ENCODE results near the gene PITPNM1.

PITPNM1 gene

DNA sequence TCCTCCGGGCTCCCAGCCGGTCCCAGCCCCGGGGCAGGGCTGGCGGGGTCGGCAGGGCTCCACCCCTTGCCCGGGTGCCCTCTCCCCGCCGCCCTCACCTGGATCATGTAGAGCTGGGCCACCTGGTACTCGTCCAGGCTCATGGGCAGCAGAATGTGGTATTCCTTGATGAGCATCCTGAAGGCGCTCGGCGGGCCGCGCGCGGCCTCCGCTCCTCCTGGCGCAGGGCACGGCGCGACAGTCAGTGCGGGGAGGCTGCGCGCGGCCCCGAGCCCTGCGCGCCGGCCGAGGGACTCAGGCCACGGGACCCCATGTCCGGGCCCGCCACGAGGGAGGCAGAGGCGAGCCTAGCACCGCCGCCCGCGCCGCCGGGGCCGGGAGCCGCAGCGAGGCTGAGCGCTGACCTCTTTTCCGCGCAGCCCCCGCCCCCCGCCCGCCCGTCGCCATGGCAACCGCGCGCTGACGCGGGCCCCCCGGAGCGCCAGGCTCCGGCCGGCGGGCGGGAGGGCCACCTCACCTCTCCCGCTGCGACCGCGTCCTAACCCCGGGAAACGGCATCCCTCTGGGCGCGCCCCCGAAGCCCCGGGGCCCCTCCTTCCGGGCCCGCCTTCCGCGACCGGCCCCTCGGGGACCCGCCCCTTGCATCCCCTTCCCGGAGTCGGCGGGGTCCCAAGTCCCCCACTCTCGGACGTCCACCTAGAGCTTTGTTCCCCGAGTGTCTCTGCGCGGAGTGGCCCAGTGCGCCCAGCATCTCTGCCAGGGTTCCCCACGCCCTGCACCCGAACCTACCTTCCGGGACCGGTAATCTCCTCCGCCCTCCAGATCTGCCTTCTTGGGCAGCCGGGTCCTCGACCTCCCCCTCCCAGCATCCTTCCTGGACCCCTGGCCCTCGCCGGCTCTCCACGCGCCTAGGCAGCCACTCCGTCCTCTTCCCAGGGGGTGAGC is 886 bp downstream of the PITPNM1 start:
- DNase-seq (ENCODE audit: low read depth in 1 of 2, low spot score in 1 of 2), result no peak

DNA sequence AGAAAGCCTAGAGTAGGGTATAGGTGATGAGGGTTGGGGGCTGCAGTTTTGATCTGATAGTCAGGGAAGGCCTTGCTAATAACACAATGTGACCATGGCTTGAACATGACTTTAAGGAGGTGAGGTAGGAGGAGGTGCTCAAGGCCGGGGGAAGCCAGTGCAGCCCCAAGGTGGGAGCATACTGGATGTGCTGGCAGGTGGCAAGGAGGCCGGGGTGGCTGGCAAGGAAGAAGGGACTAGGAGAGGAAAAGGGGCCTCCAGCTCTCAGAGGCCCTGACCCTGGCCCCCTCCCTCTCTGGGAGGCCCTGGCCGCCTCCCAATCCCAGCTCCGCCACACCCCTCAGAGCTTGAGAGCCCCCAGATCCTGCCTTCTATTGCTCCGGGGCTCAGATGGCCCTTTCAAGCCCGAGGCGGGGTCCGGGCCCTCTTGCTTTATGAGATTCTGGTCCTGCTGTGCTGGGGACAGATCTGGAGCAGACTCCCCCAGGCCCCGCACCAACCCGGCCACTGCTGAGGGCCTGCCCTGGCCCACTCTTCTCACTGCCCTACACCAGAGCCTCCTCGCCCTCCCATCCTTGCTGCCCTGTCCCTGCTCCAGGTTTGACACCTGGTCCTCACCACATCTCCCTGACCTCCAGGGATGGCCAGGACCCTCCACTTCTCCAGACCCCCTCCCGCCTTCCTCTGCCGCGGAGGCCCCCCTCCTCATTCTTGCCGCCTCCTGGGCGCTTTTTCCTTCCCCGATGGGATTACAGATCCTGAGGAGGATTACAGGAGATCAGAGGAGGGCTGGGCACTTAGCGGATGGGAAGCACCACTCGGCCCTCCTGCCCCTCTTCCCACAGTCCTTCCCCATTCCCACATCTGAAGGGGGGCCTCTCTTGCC is 1.8 kb downstream of the PITPNM1 start:
- DNase-seq (ENCODE audit: low read depth in 1 of 2, low spot score in 1 of 2), result no peak

DNA sequence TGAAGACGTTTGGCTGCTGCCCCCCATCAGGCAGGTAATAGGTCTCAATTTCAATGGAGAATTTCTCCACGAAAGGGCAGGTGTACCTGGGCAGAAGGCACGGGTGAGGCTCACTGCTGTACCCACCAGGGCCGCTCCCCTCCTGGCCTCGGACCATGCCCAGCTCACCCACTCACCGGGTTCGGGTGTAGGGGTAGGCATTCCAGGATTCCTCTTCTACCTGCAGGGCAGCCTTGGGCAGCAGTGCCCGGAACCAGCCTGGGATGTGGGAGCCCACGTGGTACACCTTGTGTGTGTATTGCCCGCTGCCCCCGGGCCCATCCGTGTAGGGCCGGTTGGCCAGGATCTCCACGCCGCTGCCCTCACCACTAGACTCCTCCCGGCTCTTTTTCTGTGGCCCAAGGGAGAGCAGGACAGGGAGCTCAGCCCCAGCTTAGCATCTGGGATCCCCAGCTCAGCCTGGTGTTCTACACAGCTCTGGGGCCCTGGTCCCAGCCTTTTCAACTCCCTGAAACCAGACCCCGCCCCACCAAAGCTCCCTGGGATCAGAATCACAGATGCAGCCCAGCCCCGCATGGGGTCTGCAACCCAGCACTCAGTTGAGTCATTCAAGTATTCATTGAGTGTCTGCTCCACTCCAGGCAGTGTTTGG is 2.7 kb downstream of the PITPNM1 start:
- no peak for DNase-seq (ENCODE audit: low read depth in 1 of 2, low spot score in 1 of 2)

DNA sequence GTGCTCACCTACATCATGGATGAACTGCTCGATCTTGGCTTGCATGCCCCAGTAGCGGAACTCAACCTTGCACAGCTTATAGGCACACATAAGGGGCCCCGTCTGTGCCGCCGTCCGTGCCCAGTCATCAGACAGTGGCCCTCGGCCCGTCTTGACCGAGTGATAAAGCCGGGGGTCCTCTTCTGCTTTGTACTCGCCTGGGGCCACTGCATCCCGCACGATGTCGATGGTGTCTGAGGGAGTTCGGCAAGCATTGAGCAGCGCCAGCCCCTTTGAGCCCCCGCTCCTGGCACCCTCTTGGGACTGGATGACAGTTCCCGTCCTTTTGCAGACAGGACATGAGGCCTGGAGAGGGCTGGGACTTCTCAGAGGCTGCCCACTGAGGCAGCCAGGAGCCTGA is 3.3 kb downstream of the PITPNM1 start:
- no peak for DNase-seq (ENCODE audit: low read depth in 1 of 2, low spot score in 1 of 2)

DNA sequence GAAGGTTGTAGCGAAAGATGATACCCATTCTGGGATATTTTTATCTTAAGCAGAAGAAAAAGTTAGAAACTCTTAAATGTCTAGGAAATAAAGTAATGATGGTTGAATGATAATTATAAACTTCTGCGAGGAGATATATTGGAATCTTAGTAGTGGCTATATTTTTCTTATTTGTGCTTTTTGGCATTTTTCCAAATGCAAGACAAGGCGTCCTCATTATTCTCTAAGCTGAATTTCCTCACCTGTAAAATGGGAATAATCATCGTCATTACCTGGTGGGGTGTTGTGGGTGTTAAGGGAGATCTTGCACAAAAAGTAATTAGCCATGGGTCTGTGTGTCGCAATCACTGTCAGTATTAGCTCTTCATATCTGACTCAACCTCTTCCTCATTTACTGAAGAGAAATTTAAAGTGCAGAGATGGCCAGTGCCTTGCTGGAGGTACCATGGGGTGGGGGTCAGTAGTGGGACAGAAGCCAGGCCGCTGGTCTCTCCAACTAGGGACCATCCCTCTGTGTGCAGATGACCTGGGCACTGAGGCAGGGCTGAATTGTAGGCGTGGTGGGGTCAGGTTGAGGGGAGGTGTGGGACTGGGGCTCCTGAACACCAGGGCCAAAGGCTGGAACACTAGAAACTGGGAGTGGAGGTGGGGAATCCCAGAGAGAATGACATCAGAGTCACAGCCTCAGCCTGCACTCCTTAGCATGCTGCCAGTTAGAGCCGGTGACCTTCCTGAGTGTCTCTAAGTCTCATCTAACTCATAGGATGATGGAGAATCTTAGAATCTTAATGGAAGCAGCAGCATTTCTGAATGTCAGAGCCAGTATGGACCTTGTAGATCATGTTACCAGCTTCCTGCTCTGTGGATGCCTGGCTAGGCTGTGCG is 4.1 kb downstream of the PITPNM1 start:
- DNase-seq (ENCODE audit: low read depth in 1 of 2, low spot score in 1 of 2), result no peak

- no peak for DNase-seq (ENCODE audit: low read depth in 1 of 2, low spot score in 1 of 2)
These were observed 4.7 kb downstream of the PITPNM1 start for GRCh38 chr11:67500484-67500821.

DNA sequence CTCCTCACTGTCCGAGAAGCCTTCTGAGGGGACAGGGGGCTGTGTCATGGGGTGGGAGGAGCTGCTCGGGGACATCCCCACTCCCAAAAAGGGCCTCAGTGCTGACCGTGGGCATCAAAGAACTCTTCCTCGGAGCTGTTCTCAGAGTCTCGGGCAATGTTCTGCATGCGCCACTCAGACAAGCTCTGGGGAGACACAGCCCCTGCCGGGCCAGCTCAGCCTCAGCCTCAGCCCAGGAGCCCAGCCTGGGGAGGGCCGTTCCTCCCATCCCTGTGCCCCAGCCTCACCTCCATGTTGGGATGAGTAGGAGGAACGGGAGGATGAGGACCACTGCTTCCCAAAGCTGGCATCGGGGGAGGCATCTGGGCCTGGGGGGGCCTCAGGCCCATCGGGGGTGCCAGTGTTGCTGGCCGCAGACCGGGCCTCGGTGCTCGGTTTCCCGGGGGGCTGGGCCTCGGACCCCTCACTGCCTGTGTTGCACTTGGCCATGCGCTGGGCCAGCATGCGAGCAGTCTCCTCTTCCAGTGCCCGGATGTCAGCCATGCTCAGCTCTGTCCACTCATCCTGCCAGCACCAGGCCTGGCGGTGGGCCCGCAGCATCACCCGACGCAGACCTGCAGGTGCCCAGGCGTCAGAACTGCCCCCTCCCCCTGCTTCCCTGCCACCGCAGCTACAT is 5.2 kb downstream of the PITPNM1 start:
- DNase-seq (ENCODE audit: low read depth in 1 of 2, low spot score in 1 of 2), result no peak

- DNase-seq (ENCODE audit: low read depth in 1 of 2, low spot score in 1 of 2), result no peak
These were observed 6.6 kb downstream of the PITPNM1 start for GRCh38 chr11:67498544-67498972.

DNA sequence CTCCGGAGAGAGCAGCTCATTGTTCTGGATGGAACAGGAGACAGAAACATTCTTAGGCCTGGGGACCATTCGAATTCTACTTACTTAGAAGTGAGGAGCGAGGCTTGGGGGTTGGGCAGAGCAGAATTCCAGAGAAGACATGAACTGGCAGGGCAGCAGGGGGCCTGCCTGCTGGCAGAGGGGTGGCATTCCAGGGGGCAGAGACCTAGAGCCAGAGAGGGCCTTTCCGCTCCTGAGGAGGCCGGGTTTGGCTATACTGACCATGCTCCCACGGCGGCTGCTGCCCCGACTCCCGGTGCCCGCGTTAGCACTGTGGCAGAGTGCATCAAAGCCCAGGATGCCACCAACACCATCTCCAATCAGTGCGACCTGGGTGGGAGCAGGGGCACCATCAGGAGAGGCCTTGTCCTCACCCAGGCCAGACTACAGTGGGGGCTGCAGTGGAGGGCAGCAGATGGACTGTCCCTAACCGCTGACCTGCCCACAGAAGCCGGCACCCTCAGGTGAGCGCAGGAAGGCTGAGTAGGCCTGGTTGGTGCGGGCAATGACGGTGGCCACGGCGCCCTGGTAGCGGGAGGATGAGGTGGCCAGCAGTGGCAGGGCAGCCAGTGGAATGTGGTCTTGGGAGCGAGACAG is 7.4 kb downstream of the PITPNM1 start:
- DNase-seq (ENCODE audit: low read depth in 1 of 2, low spot score in 1 of 2), result no peak

DNA sequence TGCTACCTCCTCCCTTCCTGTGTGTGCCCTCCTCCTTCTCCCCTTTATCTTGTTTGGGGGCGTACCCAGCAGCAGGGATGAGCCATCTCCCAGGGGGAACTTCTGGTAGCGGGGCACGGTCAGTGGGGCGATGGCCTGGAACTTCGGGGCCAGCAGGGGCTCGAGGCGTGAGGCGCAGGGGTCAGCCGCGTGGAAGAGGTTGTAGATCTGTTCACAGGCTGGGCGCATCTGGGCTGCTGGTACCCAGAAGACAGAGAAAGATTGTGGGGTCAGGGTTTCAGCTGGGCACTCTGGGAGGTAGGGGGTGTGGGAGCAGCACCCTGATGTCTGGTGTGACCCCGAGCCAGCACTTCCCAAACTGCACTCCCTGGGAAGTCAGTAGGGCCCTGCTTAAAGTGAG is 9.1 kb downstream of the PITPNM1 start:
- no peak for DNase-seq (ENCODE audit: low read depth in 1 of 2, low spot score in 1 of 2)

GRCh38 chr11:67495234-67496005 is 9.7 kb downstream of the PITPNM1 start:
- no peak for DNase-seq (ENCODE audit: low read depth in 1 of 2, low spot score in 1 of 2)

GRCh38 chr11:67494371-67495233 is 10.6 kb downstream of the PITPNM1 start:
- DNase-seq (ENCODE audit: low read depth in 1 of 2, low spot score in 1 of 2), result no peak

GRCh38 chr11:67493548-67494370 is 11.4 kb downstream of the PITPNM1 start:
- DNase-seq (ENCODE audit: low read depth in 1 of 2, low spot score in 1 of 2), result no peak

GRCh38 chr11:67492801-67493547 is 12.2 kb downstream of the PITPNM1 start:
- no peak for DNase-seq (ENCODE audit: low read depth in 1 of 2, low spot score in 1 of 2)

- no peak for DNase-seq (ENCODE audit: low read depth in 1 of 2, low spot score in 1 of 2)
These were observed 13.0 kb downstream of the PITPNM1 start for GRCh38 chr11:67492069-67492727.

Data from activated T-helper 1 cell treated with anti-CD3 and anti-CD28 coated beads, Interleukin-2, amount 50 U/mL, for 16 hours (primary cell).